CD4-positive, alpha-beta T cell treated with Interleukin-4 for 4 hours (primary cell): Measurements from ENCODE around the gene TMEM53.
"Not testable (repeated sequence)": the region's sequence is repeated elsewhere in the genome, so short reads cannot be mapped to it uniquely, and the experiment has no call there.

ENCODE experiments used
- DNase-seq: peaks from one replicate; pipeline ENCODE4 v3.0.0-alpha.2; 2020

Gene TMEM53

GRCh38 chr1:44674113-44675000, at the start of gene TMEM53, which contains the start of gene ARMH1:
TSS of gene TMEM53 (minus strand) at chr1:44674481. CDS start at chr1:44674391, 90 bp downstream.
TSS of gene ARMH1 (plus strand) at chr1:44674714. CDS start at chr1:44689698, 14,984 bp downstream.
- DNase-seq, result peak; percentile 99

- peak; percentile 24 for DNase-seq
Observed at GRCh38 chr1:44723496-44724295, 49.4 kb upstream of the TMEM53 start.

- DNase-seq, result no peak
Observed at GRCh38 chr1:44723064-44723463, 48.8 kb upstream of the TMEM53 start.

- DNase-seq, result peak; percentile 84
Observed at GRCh38 chr1:44721485-44722361, 47.4 kb upstream of the TMEM53 start.

- DNase-seq, result no peak
Observed at GRCh38 chr1:44720281-44720680, 46.0 kb upstream of the TMEM53 start.

- DNase-seq, result no peak
Observed at GRCh38 chr1:44719318-44719717, 45.0 kb upstream of the TMEM53 start.

- DNase-seq, result no peak
Observed at GRCh38 chr1:44718091-44718490, 43.8 kb upstream of the TMEM53 start.

GRCh38 chr1:44717653-44718052, 43.4 kb upstream of the TMEM53 start:
- no peak for DNase-seq

GRCh38 chr1:44717156-44717555, 42.9 kb upstream of the TMEM53 start:
- no peak for DNase-seq

GRCh38 chr1:44714944-44715571, 40.8 kb upstream of the TMEM53 start:
- DNase-seq, result peak; percentile 76

- DNase-seq, result no peak
Observed at GRCh38 chr1:44714532-44714931, 40.3 kb upstream of the TMEM53 start.

- no peak for DNase-seq
Observed at GRCh38 chr1:44713321-44713781, 39.1 kb upstream of the TMEM53 start.

- DNase-seq, result peak; percentile 59
Observed at GRCh38 chr1:44707959-44708831, 33.9 kb upstream of the TMEM53 start.

- DNase-seq, result no peak
Observed at GRCh38 chr1:44707112-44707881, 33.0 kb upstream of the TMEM53 start.

GRCh38 chr1:44705938-44706337, 31.7 kb upstream of the TMEM53 start:
- no peak for DNase-seq

GRCh38 chr1:44705470-44705869, 31.2 kb upstream of the TMEM53 start:
- no peak for DNase-seq

GRCh38 chr1:44701141-44701573, 26.9 kb upstream of the TMEM53 start:
- DNase-seq, result no peak

- DNase-seq, result no peak
Observed at GRCh38 chr1:44700573-44700972, 26.3 kb upstream of the TMEM53 start.

GRCh38 chr1:44699375-44699774, 25.1 kb upstream of the TMEM53 start:
- not testable (repeated sequence) for DNase-seq

- DNase-seq, result no peak
Observed at GRCh38 chr1:44698138-44698537, 23.9 kb upstream of the TMEM53 start.
